ENCODE data around the gene DAPK2. TPM values are rescaled to one million over a fixed set of nuclear protein-coding genes. Genes with fewer than 3 reads are reported as not detected.

The DAPK2 gene
- total and polyA plus RNA-seq, 2 donors (not counting 1 experiment from before 2014, with no cell fraction given) = 14.4 to 21.4 TPM

DNA sequence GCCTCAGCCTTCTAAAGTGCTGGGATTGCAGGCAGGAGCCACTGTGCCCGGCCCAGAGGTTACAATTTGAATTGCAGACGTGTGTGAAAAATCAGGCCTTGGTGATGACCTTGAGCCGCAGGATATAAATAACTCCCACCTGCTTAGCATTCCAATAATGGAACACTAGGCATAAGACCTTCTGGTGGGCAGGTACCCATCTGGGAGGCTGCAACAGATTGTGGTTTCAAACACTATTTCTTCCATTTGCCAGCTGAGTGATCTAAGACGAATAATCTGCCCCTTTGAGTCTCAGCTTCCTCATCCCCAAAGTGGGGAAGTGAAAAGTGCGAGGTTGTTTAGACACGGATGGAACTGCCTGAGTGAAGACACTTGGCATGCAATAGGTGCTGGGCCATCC is 164.9 kb downstream of the DAPK2 start:
- Histone ChIP-seq H3K27ac (ENCODE audit: insufficient read depth, low read length) (no peak overlapping the region), H3K79me2 (ENCODE audit: control insufficient read depth, insufficient read depth, low read length) (no peaks in the 10 kb centered on the region), H3K36me3 (ENCODE audit: control insufficient read depth, insufficient read depth, low read length) (no peaks in the 10 kb centered on the region), H4K20me1 (ENCODE audit: control insufficient read depth, extremely low read depth, insufficient read depth, low read length) (no peaks in the 10 kb centered on the region), H2AFZ (ENCODE audit: low read length) (no peak overlapping the region), H3K27me3 (ENCODE audit: control insufficient read depth, insufficient read depth, low read length) (no peaks in the 10 kb centered on the region), H3K9me3 (ENCODE audit: control insufficient read depth, insufficient read depth, low read depth, low read length) (no peaks in the 10 kb centered on the region), H3K4me3 (replicated peaks in 1 of 4; ENCODE audit: control extremely low read depth in 1 of 4, insufficient read depth in 1 of 4, low read depth in 3 of 4, low read length in 4 of 4) (no peak overlapping the region), H3K4me1 (ENCODE audit: control insufficient read depth, extremely low read depth, insufficient read depth, low read length) (no peaks in the 10 kb centered on the region), H3K9ac (ENCODE audit: insufficient read depth, low read length) (no peak overlapping the region), H3K4me2 (ENCODE audit: extremely low read depth, insufficient read depth, low read length) (no peak overlapping the region)
- no peak for DNase-seq (ENCODE audit: low read depth in 2 of 2)
- TF ChIP-seq, protein P1, sequence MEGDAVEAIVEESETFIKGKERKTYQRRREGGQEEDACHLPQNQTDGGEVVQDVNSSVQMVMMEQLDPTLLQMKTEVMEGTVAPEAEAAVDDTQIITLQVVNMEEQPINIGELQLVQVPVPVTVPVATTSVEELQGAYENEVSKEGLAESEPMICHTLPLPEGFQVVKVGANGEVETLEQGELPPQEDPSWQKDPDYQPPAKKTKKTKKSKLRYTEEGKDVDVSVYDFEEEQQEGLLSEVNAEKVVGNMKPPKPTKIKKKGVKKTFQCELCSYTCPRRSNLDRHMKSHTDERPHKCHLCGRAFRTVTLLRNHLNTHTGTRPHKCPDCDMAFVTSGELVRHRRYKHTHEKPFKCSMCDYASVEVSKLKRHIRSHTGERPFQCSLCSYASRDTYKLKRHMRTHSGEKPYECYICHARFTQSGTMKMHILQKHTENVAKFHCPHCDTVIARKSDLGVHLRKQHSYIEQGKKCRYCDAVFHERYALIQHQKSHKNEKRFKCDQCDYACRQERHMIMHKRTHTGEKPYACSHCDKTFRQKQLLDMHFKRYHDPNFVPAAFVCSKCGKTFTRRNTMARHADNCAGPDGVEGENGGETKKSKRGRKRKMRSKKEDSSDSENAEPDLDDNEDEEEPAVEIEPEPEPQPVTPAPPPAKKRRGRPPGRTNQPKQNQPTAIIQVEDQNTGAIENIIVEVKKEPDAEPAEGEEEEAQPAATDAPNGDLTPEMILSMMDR (conservative IDR thresholded peaks at IDR 0.05 in 1 of 2, IDR thresholded peaks at IDR 0.05 in 1 of 2; ENCODE audit: low read depth in 1 of 2, low read length in 2 of 2) = no peak
- no peak for TF ChIP-seq EZH2 (IDR thresholded peaks at IDR 0.05; ENCODE audit: low read length, missing control alignments)

DNA sequence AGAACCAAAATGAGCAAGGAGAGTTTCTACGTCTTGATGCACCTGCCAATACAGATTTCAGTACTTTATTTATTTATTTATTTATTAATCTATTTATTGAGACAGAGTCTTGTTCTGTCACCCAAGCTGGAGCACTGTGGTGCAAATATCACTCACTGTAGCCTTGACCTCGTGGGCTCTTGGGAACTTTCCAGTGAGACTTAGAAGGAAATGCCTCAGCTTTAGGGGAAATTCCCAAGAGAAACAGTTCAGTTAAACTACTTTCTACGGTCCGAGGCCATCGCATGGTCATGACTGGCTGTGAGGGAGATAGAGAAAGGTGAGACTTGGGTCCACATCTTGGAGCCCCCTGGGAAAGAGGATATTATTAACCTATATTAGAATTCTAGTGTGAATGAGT is 165.5 kb downstream of the DAPK2 start:
- DNase-seq (ENCODE audit: low read depth in 2 of 2) = no peak
- Histone ChIP-seq H3K27ac (ENCODE audit: insufficient read depth, low read length) (no peak overlapping the region), H3K4me3 (replicated peaks in 1 of 4; ENCODE audit: control extremely low read depth in 1 of 4, insufficient read depth in 1 of 4, low read depth in 3 of 4, low read length in 4 of 4) (no peak overlapping the region), H3K27me3 (ENCODE audit: control insufficient read depth, insufficient read depth, low read length) (no peaks in the 10 kb centered on the region), H2AFZ (ENCODE audit: low read length) (no peak overlapping the region), H3K4me2 (ENCODE audit: extremely low read depth, insufficient read depth, low read length) (no peak overlapping the region), H3K9ac (ENCODE audit: insufficient read depth, low read length) (no peak overlapping the region), H3K79me2 (ENCODE audit: control insufficient read depth, insufficient read depth, low read length) (no peaks in the 10 kb centered on the region), H3K36me3 (ENCODE audit: control insufficient read depth, insufficient read depth, low read length) (no peaks in the 10 kb centered on the region), H3K4me1 (ENCODE audit: control insufficient read depth, extremely low read depth, insufficient read depth, low read length) (no peaks in the 10 kb centered on the region), H3K9me3 (ENCODE audit: control insufficient read depth, insufficient read depth, low read depth, low read length) (no peaks in the 10 kb centered on the region), H4K20me1 (ENCODE audit: control insufficient read depth, extremely low read depth, insufficient read depth, low read length) (no peaks in the 10 kb centered on the region)
- TF ChIP-seq, protein P1 (conservative IDR thresholded peaks at IDR 0.05 in 1 of 2, IDR thresholded peaks at IDR 0.05 in 1 of 2; ENCODE audit: low read depth in 1 of 2, low read length in 2 of 2) = no peak
- no peak for TF ChIP-seq EZH2 (IDR thresholded peaks at IDR 0.05; ENCODE audit: low read length, missing control alignments)

DNA sequence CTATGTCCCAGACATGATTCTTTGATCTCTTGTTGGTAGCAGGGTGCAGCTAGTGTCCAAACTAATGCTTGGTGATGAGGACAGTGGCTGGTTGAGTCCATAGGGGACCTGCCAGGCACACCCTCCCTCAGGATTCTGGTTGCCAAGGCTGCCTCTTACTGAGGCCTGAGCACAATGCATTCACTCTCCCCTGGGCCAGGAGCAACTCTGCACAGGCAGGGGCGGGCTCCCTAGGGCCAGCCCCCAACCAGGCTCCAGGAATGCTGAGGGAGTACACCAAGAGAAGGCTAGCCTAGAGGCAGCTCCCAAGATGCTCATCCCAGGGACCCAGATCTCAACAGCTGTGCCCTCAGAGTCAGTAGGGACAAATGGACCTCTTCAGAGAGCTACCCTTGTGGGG is 166.3 kb downstream of the DAPK2 start:
- Histone ChIP-seq H3K27me3 (ENCODE audit: control insufficient read depth, insufficient read depth, low read length) (no peaks in the 10 kb centered on the region), H3K4me2 (ENCODE audit: extremely low read depth, insufficient read depth, low read length) (no peak overlapping the region), H3K9me3 (ENCODE audit: control insufficient read depth, insufficient read depth, low read depth, low read length) (no peaks in the 10 kb centered on the region)

More for the DNA sequence above, 166.3 kb downstream of the DAPK2 start:
- Histone ChIP-seq H3K4me1 (ENCODE audit: control insufficient read depth, extremely low read depth, insufficient read depth, low read length) (no peaks in the 10 kb centered on the region), H2AFZ (ENCODE audit: low read length) (no peak overlapping the region), H3K4me3 (replicated peaks in 1 of 4; ENCODE audit: control extremely low read depth in 1 of 4, insufficient read depth in 1 of 4, low read depth in 3 of 4, low read length in 4 of 4) (no peak overlapping the region), H4K20me1 (ENCODE audit: control insufficient read depth, extremely low read depth, insufficient read depth, low read length) (no peaks in the 10 kb centered on the region), H3K9ac (ENCODE audit: insufficient read depth, low read length) (no peak overlapping the region), H3K36me3 (ENCODE audit: control insufficient read depth, insufficient read depth, low read length) (no peaks in the 10 kb centered on the region), H3K27ac (ENCODE audit: insufficient read depth, low read length) (no peak overlapping the region), H3K79me2 (ENCODE audit: control insufficient read depth, insufficient read depth, low read length) (no peaks in the 10 kb centered on the region)
- TF ChIP-seq, protein P1 (conservative IDR thresholded peaks at IDR 0.05 in 1 of 2, IDR thresholded peaks at IDR 0.05 in 1 of 2; ENCODE audit: low read depth in 1 of 2, low read length in 2 of 2) = no peak
- no peak for TF ChIP-seq EZH2 (IDR thresholded peaks at IDR 0.05; ENCODE audit: low read length, missing control alignments)
- DNase-seq (ENCODE audit: low read depth in 2 of 2) = no peak

Measured in fibroblast of lung (primary cell).